Measurements from ENCODE around the gene ERG. TPM values are rescaled to one million over a fixed set of nuclear protein-coding genes. Genes with fewer than 3 reads are reported as not detected.

The ERG gene
- total RNA-seq, 2 experiments from 2014 or later, result not detected

GRCh38 chr21:38494703-38495102 is 3.6 kb downstream of the ERG start:
- Mint-ChIP-seq H3K4me3 (no peak overlapping the region), H3K27me3 (peaks cover 41% of the 10 kb centered on the region), H3K9me3 (no peaks in the 10 kb centered on the region), H3K27ac (no peak overlapping the region), H3K4me1 (ENCODE audit: low read depth) (no peaks in the 10 kb centered on the region), H3K36me3 (no peaks in the 10 kb centered on the region)
- DNase-seq, result no peak
- POLR2A ChIA-PET, result no interaction called here
- intact Hi-C loops (cut with micrococcal nuclease), result no loop called here
- CTCF ChIA-PET, result no interaction called here

- H3K4me1 Mint-ChIP-seq (ENCODE audit: low read depth), result no peaks in the 10 kb centered on the region
- no peak overlapping the region for H3K4me3 Mint-ChIP-seq
- no peaks in the 10 kb centered on the region for H3K36me3 Mint-ChIP-seq
- intact Hi-C loops (cut with micrococcal nuclease), result no loop called here
- no peaks in the 10 kb centered on the region for H3K9me3 Mint-ChIP-seq
- CTCF ChIA-PET, result no interaction called here
- POLR2A ChIA-PET, result no interaction called here
- peaks cover 44% of the 10 kb centered on the region for H3K27me3 Mint-ChIP-seq
- H3K27ac Mint-ChIP-seq, result no peak overlapping the region
- no peak for DNase-seq
Measured at GRCh38 chr21:38494251-38494642, 4.0 kb downstream of the ERG start.

GRCh38 chr21:38493549-38494250 is 4.6 kb downstream of the ERG start:
- Mint-ChIP-seq H3K27ac (no peak overlapping the region), H3K36me3 (no peaks in the 10 kb centered on the region), H3K4me1 (ENCODE audit: low read depth) (no peaks in the 10 kb centered on the region), H3K4me3 (no peak overlapping the region), H3K9me3 (no peaks in the 10 kb centered on the region), H3K27me3 (peaks cover 40% of the 10 kb centered on the region)
- no peak for DNase-seq
- CTCF ChIA-PET, result no interaction called here
- POLR2A ChIA-PET, result no interaction called here
- intact Hi-C loops (cut with micrococcal nuclease), result no loop called here

GRCh38 chr21:38492007-38492406 is 6.3 kb downstream of the ERG start:
- Mint-ChIP-seq H3K27ac (no peak overlapping the region), H3K9me3 (no peaks in the 10 kb centered on the region), H3K36me3 (no peaks in the 10 kb centered on the region), H3K4me1 (ENCODE audit: low read depth) (no peaks in the 10 kb centered on the region), H3K4me3 (no peak overlapping the region), H3K27me3 (peaks cover 29% of the 10 kb centered on the region)
- ChIA-PET POLR2A (no interaction called here), CTCF (no interaction called here)
- intact Hi-C loops (cut with micrococcal nuclease), result no loop called here
- DNase-seq, result no peak

- Mint-ChIP-seq H3K4me3 (no peak overlapping the region), H3K4me1 (ENCODE audit: low read depth) (no peaks in the 10 kb centered on the region), H3K27me3 (peaks cover 29% of the 10 kb centered on the region), H3K27ac (no peak overlapping the region), H3K9me3 (no peaks in the 10 kb centered on the region), H3K36me3 (no peaks in the 10 kb centered on the region)
- DNase-seq, result no peak
- intact Hi-C loops (cut with micrococcal nuclease), result no loop called here
- ChIA-PET CTCF (no interaction called here), POLR2A (no interaction called here)
Measured at GRCh38 chr21:38491536-38491935, 6.7 kb downstream of the ERG start.

GRCh38 chr21:38490411-38491020 is 7.8 kb downstream of the ERG start:
- intact Hi-C loops (cut with micrococcal nuclease), result no loop called here
- H3K36me3 Mint-ChIP-seq, result no peaks in the 10 kb centered on the region
- DNase-seq, result no peak
- no peaks in the 10 kb centered on the region for H3K4me1 Mint-ChIP-seq (ENCODE audit: low read depth)
- no peaks in the 10 kb centered on the region for H3K9me3 Mint-ChIP-seq
- CTCF ChIA-PET, result no interaction called here
- H3K27me3 Mint-ChIP-seq, result peaks cover 27% of the 10 kb centered on the region
- H3K4me3 Mint-ChIP-seq, result no peak overlapping the region
- H3K27ac Mint-ChIP-seq, result no peak overlapping the region
- POLR2A ChIA-PET, result no interaction called here

GRCh38 chr21:38489729-38490128 is 8.5 kb downstream of the ERG start:
- intact Hi-C loops (cut with micrococcal nuclease), result no loop called here
- no peaks in the 10 kb centered on the region for H3K4me1 Mint-ChIP-seq (ENCODE audit: low read depth)
- H3K36me3 Mint-ChIP-seq, result no peaks in the 10 kb centered on the region
- peaks cover 23% of the 10 kb centered on the region for H3K27me3 Mint-ChIP-seq
- H3K4me3 Mint-ChIP-seq, result no peak overlapping the region
- no peaks in the 10 kb centered on the region for H3K9me3 Mint-ChIP-seq
- POLR2A ChIA-PET, result no interaction called here
- no peak for DNase-seq
- CTCF ChIA-PET, result no interaction called here
- H3K27ac Mint-ChIP-seq, result no peak overlapping the region

- intact Hi-C loops (cut with micrococcal nuclease), result no loop called here
- peaks cover 21% of the 10 kb centered on the region for H3K27me3 Mint-ChIP-seq
- CTCF ChIA-PET, result no interaction called here
- H3K4me1 Mint-ChIP-seq (ENCODE audit: low read depth), result no peaks in the 10 kb centered on the region
- H3K4me3 Mint-ChIP-seq, result no peak overlapping the region
- POLR2A ChIA-PET, result no interaction called here
- H3K36me3 Mint-ChIP-seq, result no peaks in the 10 kb centered on the region
- H3K9me3 Mint-ChIP-seq, result no peaks in the 10 kb centered on the region
- H3K27ac Mint-ChIP-seq, result no peak overlapping the region
- no peak for DNase-seq
Measured at GRCh38 chr21:38489271-38489652, 9.0 kb downstream of the ERG start.

- peaks cover 19% of the 10 kb centered on the region for H3K27me3 Mint-ChIP-seq
- ChIA-PET CTCF (no interaction called here), POLR2A (no interaction called here)
- no peak for DNase-seq
- H3K9me3 Mint-ChIP-seq, result no peaks in the 10 kb centered on the region
- H3K4me1 Mint-ChIP-seq (ENCODE audit: low read depth), result no peaks in the 10 kb centered on the region
- no peak overlapping the region for H3K4me3 Mint-ChIP-seq
- H3K27ac Mint-ChIP-seq, result no peak overlapping the region
- intact Hi-C loops (cut with micrococcal nuclease), result no loop called here
- no peaks in the 10 kb centered on the region for H3K36me3 Mint-ChIP-seq
Measured at GRCh38 chr21:38488640-38489270, 9.5 kb downstream of the ERG start.

GRCh38 chr21:38487901-38488639 is 10.2 kb downstream of the ERG start:
- no peak for DNase-seq
- Mint-ChIP-seq H3K4me3 (no peak overlapping the region), H3K4me1 (ENCODE audit: low read depth) (no peaks in the 10 kb centered on the region), H3K9me3 (no peaks in the 10 kb centered on the region), H3K27ac (no peak overlapping the region), H3K36me3 (no peaks in the 10 kb centered on the region), H3K27me3 (peaks cover 17% of the 10 kb centered on the region)
- CTCF ChIA-PET, result no interaction called here
- intact Hi-C loops (cut with micrococcal nuclease), result no loop called here
- POLR2A ChIA-PET, result no interaction called here

- Mint-ChIP-seq H3K36me3 (no peaks in the 10 kb centered on the region), H3K27ac (no peak overlapping the region), H3K4me1 (ENCODE audit: low read depth) (no peaks in the 10 kb centered on the region), H3K4me3 (no peak overlapping the region), H3K9me3 (no peaks in the 10 kb centered on the region), H3K27me3 (peaks cover 18% of the 10 kb centered on the region)
- intact Hi-C loops (cut with micrococcal nuclease), result no loop called here
- CTCF ChIA-PET, result interaction anchor here (0.7 kb wide), 1 partner anchor 937 kb away, joined by 3 read pairs; no protein-coding TSS in a partner anchor
- POLR2A ChIA-PET, result no interaction called here
- no peak for DNase-seq
Measured at GRCh38 chr21:38486706-38487105, 11.6 kb downstream of the ERG start.

- Mint-ChIP-seq H3K36me3 (no peaks in the 10 kb centered on the region), H3K4me3 (no peak overlapping the region), H3K27me3 (peaks cover 14% of the 10 kb centered on the region), H3K9me3 (no peaks in the 10 kb centered on the region), H3K4me1 (ENCODE audit: low read depth) (no peaks in the 10 kb centered on the region), H3K27ac (no peak overlapping the region)
- POLR2A ChIA-PET, result no interaction called here
- CTCF ChIA-PET, result interaction anchor here (0.7 kb wide), 1 partner anchor 937 kb away, joined by 3 read pairs; no protein-coding TSS in a partner anchor
- DNase-seq, result no peak
- intact Hi-C loops (cut with micrococcal nuclease), result no loop called here
Measured at GRCh38 chr21:38486221-38486620, 12.1 kb downstream of the ERG start.

Measured in activated CD4-positive, alpha-beta memory T cell treated with anti-CD3 and anti-CD28 coated beads for 36 hours (primary cell).